ENCODE results near the gene CCDC78.

GRCh38 chr16:711084-711483, 15.2 kb downstream of the CCDC78 start:
- TF ChIP-seq CTCF (IDR thresholded peaks at IDR 0.05) = no peak
- TF ChIP-seq POLR2AphosphoS5 (IDR thresholded peaks at IDR 0.05) = no peak
- TF ChIP-seq POLR2A (IDR thresholded peaks at IDR 0.05) = no peak
- TF ChIP-seq EP300 (IDR thresholded peaks at IDR 0.05; ENCODE audit: low read depth) = no peak

Data from transverse colon (tissue), 4 donors.